Mammary epithelial cell (primary cell): Measurements from ENCODE around the gene XYLT1.

Experiments used
- EZH2 ChIP-seq: IDR thresholded peaks from 2 replicates; pipeline ENCODE4 v1.6.1; 2012; ENCODE audit warnings: low read length, inconsistent platforms, borderline replicate concordance
- TF ChIP-seq, protein P1 (sequence below), 2 donors: IDR thresholded peaks in 1 of 2; conservative IDR thresholded peaks in 1 of 2; 2 replicates each; pipeline ENCODE4 v1.5.1; 2011 to 2012; ENCODE audit warnings: inconsistent platforms in 2 of 2, low read length in 2 of 2, mild to moderate bottlenecking in 2 of 2, control low read depth in 1 of 2, low read depth in 1 of 2; ENCODE audit not compliant: insufficient read depth in 1 of 2; ENCODE audit errors: extremely low read depth in 1 of 2

DNA sequence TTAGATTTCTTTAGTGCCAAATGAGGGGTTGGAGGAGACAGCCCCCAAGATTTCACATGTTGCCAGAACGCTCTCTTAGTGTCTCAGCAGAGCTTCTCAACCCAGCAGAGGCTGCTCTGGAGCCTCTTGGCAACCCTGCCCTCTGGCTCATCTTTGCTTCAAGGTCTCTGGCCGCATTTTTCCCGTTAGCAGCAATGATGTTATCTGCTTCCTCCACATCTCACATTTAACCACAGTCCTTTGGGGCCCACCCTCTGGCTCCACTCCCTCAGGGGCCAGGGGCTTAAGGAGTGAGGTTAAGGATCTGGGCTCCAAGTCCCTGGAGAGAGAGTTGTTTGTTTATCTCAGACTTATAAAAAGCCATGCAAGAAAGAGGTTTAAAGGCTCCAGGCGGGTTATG is 3.3 kb upstream of the XYLT1 start:
- TF ChIP-seq, protein P1, sequence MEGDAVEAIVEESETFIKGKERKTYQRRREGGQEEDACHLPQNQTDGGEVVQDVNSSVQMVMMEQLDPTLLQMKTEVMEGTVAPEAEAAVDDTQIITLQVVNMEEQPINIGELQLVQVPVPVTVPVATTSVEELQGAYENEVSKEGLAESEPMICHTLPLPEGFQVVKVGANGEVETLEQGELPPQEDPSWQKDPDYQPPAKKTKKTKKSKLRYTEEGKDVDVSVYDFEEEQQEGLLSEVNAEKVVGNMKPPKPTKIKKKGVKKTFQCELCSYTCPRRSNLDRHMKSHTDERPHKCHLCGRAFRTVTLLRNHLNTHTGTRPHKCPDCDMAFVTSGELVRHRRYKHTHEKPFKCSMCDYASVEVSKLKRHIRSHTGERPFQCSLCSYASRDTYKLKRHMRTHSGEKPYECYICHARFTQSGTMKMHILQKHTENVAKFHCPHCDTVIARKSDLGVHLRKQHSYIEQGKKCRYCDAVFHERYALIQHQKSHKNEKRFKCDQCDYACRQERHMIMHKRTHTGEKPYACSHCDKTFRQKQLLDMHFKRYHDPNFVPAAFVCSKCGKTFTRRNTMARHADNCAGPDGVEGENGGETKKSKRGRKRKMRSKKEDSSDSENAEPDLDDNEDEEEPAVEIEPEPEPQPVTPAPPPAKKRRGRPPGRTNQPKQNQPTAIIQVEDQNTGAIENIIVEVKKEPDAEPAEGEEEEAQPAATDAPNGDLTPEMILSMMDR (conservative IDR thresholded peaks at IDR 0.05 in 1 of 2, IDR thresholded peaks at IDR 0.05 in 1 of 2; ENCODE audit: extremely low read depth in 1 of 2, insufficient read depth in 1 of 2, low read depth in 1 of 2, low read length in 2 of 2): no peak
- no peak for TF ChIP-seq EZH2
